ENCODE results near the gene PKMYT1.

- TF ChIP-seq, protein P1, sequence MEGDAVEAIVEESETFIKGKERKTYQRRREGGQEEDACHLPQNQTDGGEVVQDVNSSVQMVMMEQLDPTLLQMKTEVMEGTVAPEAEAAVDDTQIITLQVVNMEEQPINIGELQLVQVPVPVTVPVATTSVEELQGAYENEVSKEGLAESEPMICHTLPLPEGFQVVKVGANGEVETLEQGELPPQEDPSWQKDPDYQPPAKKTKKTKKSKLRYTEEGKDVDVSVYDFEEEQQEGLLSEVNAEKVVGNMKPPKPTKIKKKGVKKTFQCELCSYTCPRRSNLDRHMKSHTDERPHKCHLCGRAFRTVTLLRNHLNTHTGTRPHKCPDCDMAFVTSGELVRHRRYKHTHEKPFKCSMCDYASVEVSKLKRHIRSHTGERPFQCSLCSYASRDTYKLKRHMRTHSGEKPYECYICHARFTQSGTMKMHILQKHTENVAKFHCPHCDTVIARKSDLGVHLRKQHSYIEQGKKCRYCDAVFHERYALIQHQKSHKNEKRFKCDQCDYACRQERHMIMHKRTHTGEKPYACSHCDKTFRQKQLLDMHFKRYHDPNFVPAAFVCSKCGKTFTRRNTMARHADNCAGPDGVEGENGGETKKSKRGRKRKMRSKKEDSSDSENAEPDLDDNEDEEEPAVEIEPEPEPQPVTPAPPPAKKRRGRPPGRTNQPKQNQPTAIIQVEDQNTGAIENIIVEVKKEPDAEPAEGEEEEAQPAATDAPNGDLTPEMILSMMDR (optimal IDR thresholded peaks at IDR 0.05 in 1 of 3, IDR thresholded peaks at IDR 0.05 in 1 of 3, conservative IDR thresholded peaks at IDR 0.05 in 1 of 3; ENCODE audit: extremely low read depth in 1 of 3, insufficient read depth in 2 of 3, low read length in 3 of 3), result no peak
- TF ChIP-seq EZH2 (IDR thresholded peaks at IDR 0.05; ENCODE audit: low read length), result no peak
These were observed 10.6 kb upstream of the PKMYT1 start for GRCh38 chr16:2990891-2991290.
